Left ventricle myocardium inferior (tissue), 1 donor: ENCODE measurements around the gene HSD17B8. TPM values are rescaled to one million over a fixed set of nuclear protein-coding genes. Genes with fewer than 3 reads are reported as not detected.

Source experiments
- DNase-seq: peaks from one replicate; pipeline ENCODE4 v3.0.0-alpha.2; 2020
- H3K27ac ChIP-seq: fragments of 200-600 bp; replicated peaks from 2 replicates; pipeline ENCODE4 v1.8.0; 2021
- H3K27me3 ChIP-seq: fragments of 200-600 bp; 2 replicates; pipeline ENCODE4 v1.8.0; 2021; ENCODE audit warnings: low read depth
- H3K36me3 ChIP-seq: fragments of 200-600 bp; 2 replicates; pipeline ENCODE4 v1.8.0; 2021
- H3K4me1 ChIP-seq: fragments of 200-600 bp; 2 replicates; pipeline ENCODE4 v1.8.0; 2021
- H3K4me3 ChIP-seq: fragments of 200-600 bp; 2 replicates; pipeline ENCODE4 v1.8.0; 2021; ENCODE audit warnings: mild to moderate bottlenecking, moderate library complexity
- H3K9me3 ChIP-seq: fragments of 200-600 bp; replicated peaks from 2 replicates; pipeline ENCODE4 v1.8.0; 2021
- CTCF ChIP-seq: fragments of 200-600 bp; IDR thresholded peaks from 2 replicates; pipeline ENCODE4 v1.8.0; 2021; ENCODE audit warnings: antibody characterized with exemption, mild to moderate bottlenecking, borderline replicate concordance
- intact Hi-C: fragments of 100-400 bp; cut with micrococcal nuclease; formaldehyde crosslinking; loops from one replicate; pipeline ENCODE4 v1.11.0; 2022
- total RNA-seq: library from RNA; stranded (reverse); fragmentation: NEBNext Ultra II Directional; extraction: Animal tissue kit (Norgen Biotek cat#: 25700); gene quantifications from one replicate; pipeline ENCODE4 v1.2.1, GENCODE V29; 2021
- donor health status: DM: no; HTN: yes; CAD: no; lungs with severe emphysema.

The HSD17B8 gene
- total RNA-seq, 1 donor from 2014 or later = 18.2 TPM

GRCh38 chr6:33237741-33238140 is 33.3 kb downstream of the HSD17B8 start:
- no peaks in the 10 kb centered on the region for H3K9me3 ChIP-seq
- H3K27me3 ChIP-seq = peaks cover 83% of the 10 kb centered on the region
- H3K27ac ChIP-seq = no peak overlapping the region
- TF ChIP-seq CTCF = no peak
- no peaks in the 10 kb centered on the region for H3K36me3 ChIP-seq
- H3K4me3 ChIP-seq = no peak overlapping the region
- DNase-seq = no peak
- no peaks in the 10 kb centered on the region for H3K4me1 ChIP-seq
- intact Hi-C loops = no loop called here

DNA sequence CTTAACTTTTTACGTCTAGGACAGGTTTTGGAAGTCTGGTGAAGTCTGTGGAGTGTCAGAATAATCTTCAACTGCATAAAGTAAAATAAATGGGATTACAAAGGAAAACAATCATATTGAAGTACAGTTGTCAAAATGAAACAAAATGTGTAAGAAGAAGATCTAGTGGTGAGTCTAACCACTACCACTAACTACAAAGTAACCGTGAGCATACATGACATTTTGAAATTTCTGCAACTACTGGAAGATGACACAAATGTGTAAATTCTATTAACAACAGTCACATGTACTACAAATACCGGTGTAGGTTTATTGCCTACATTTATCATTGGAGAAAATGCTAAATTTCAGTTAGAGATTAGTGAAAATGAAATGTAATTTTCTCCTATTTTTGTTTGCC is 37.5 kb downstream of the HSD17B8 start:
- Histone ChIP-seq H3K27ac (no peak overlapping the region), H3K4me1 (no peaks in the 10 kb centered on the region), H3K27me3 (peaks cover 63% of the 10 kb centered on the region), H3K4me3 (no peak overlapping the region), H3K9me3 (no peaks in the 10 kb centered on the region), H3K36me3 (no peaks in the 10 kb centered on the region)
- no peak for DNase-seq
- intact Hi-C loops = no loop called here
- TF ChIP-seq CTCF = no peak

DNA sequence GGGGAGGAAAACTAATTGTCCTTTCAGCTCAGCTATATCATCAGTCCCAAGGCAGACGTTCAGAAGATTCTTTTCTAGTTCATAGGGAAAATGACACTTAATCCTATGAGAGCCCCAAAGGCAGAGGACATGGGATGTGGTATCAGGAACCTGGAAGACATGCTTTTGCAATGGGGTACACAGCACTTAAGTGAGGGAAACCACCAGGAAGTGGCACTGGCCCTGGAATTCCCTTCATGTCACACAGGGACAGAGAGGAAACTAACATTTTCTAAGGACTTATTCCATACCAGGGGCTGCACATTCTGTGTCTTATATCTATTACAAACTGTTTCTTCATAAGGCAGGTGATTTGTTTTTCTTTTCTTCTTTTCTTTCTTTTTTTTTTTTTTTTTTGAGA is 39.0 kb downstream of the HSD17B8 start:
- TF ChIP-seq CTCF = no peak
- intact Hi-C loops = no loop called here
- H3K36me3 ChIP-seq = no peaks in the 10 kb centered on the region

GRCh38 chr6:33247977-33248642 is 43.7 kb downstream of the HSD17B8 start:
- Histone ChIP-seq H3K27ac (peak overlapping the region; percentile 96), H3K36me3 (peaks cover 15% of the 10 kb centered on the region), H3K27me3 (peaks cover 13% of the 10 kb centered on the region), H3K4me1 (peaks cover 30% of the 10 kb centered on the region), H3K4me3 (peak overlapping the region; percentile 72), H3K9me3 (no peaks in the 10 kb centered on the region)
- peak; percentile 89 for DNase-seq
- peak; percentile 99 for TF ChIP-seq CTCF
- intact Hi-C loops = loop anchor here (5.0 kb wide), 2 partner anchors 86 to 126 kb away; no protein-coding TSS in a partner anchor

More for the DNA sequence above, 39.0 kb downstream of the HSD17B8 start:
- no peak overlapping the region for H3K4me3 ChIP-seq
- H3K27me3 ChIP-seq = peaks cover 51% of the 10 kb centered on the region
- peaks cover 8% of the 10 kb centered on the region for H3K4me1 ChIP-seq
- H3K9me3 ChIP-seq = no peaks in the 10 kb centered on the region
- DNase-seq = no peak
- H3K27ac ChIP-seq = no peak overlapping the region

GRCh38 chr6:33248643-33248931 is 44.1 kb downstream of the HSD17B8 start:
- H3K27me3 ChIP-seq = peaks cover 13% of the 10 kb centered on the region
- H3K4me1 ChIP-seq = peaks cover 30% of the 10 kb centered on the region
- no peaks in the 10 kb centered on the region for H3K9me3 ChIP-seq
- peaks cover 17% of the 10 kb centered on the region for H3K36me3 ChIP-seq
- TF ChIP-seq CTCF = peak; percentile 20
- H3K4me3 ChIP-seq = peak overlapping the region; percentile 72
- peak; percentile 18 for DNase-seq
- intact Hi-C loops = loop anchor here (5.0 kb wide), 2 partner anchors 86 to 126 kb away; no protein-coding TSS in a partner anchor
- peak overlapping the region; percentile 96 for H3K27ac ChIP-seq
